Mesendoderm (in vitro differentiated cells): ENCODE results near the gene TNS1.

Experiments
- DNase-seq: peaks from one replicate; pipeline ENCODE4 v3.0.0; 2013
- H2AK5ac ChIP-seq: 2 replicates; pipeline ENCODE4 v1.6.1; 2013; ENCODE audit warnings: low read length, inconsistent platforms
- H2BK120ac ChIP-seq: 2 replicates; pipeline ENCODE4 v1.6.1; 2013; ENCODE audit warnings: low read depth, mild to moderate bottlenecking, low read length, moderate library complexity, mixed read lengths
- H2BK15ac ChIP-seq: replicated peaks from 2 replicates; pipeline ENCODE4 v1.6.1; 2013; ENCODE audit warnings: low read depth, mild to moderate bottlenecking, moderate library complexity
- H2BK5ac ChIP-seq: 2 replicates; pipeline ENCODE4 v1.6.1; 2013; ENCODE audit warnings: low read length, inconsistent platforms
- H3K18ac ChIP-seq: 2 replicates; pipeline ENCODE4 v1.6.1; 2013; ENCODE audit warnings: mild to moderate bottlenecking, low read length, mixed read lengths
- H3K23ac ChIP-seq: one replicate; pipeline ENCODE4 v1.6.1; 2013; ENCODE audit warnings: low read length
- H3K27ac ChIP-seq: 2 replicates; pipeline ENCODE4 v1.5.1; 2013; ENCODE audit warnings: low read depth, mild to moderate bottlenecking, inconsistent platforms, low read length, moderate library complexity
- H3K27me3 ChIP-seq: 2 replicates; pipeline ENCODE4 v1.6.1; 2013; ENCODE audit warnings: low read length, control low read depth, mild to moderate bottlenecking, inconsistent platforms; ENCODE audit not compliant: insufficient read depth, poor library complexity
- H3K36me3 ChIP-seq: 2 replicates; pipeline ENCODE4 v1.6.1; 2013; ENCODE audit warnings: low read length, inconsistent platforms; ENCODE audit not compliant: control insufficient read depth, insufficient read depth
- H3K4ac ChIP-seq: one replicate; pipeline ENCODE4 v1.6.1; 2013; ENCODE audit warnings: low read depth, mild to moderate bottlenecking, low read length, moderate library complexity
- H3K4me1 ChIP-seq: 2 replicates; pipeline ENCODE4 v1.6.1; 2013; ENCODE audit warnings: low read depth, low read length, inconsistent platforms; ENCODE audit not compliant: control insufficient read depth
- H3K4me2 ChIP-seq: 2 replicates; pipeline ENCODE4 v1.6.1; 2013; ENCODE audit warnings: low read length
- H3K4me3 ChIP-seq: 2 replicates; pipeline ENCODE4 v1.5.1; 2013; ENCODE audit warnings: mild to moderate bottlenecking, low read length
- H3K56ac ChIP-seq: one replicate; pipeline ENCODE4 v1.6.1; 2013; ENCODE audit warnings: low read length
- H3K79me1 ChIP-seq: 2 replicates; pipeline ENCODE4 v1.6.1; 2013; ENCODE audit warnings: low read length, inconsistent platforms
- H3K79me2 ChIP-seq: 2 replicates; pipeline ENCODE4 v1.6.1; 2013; ENCODE audit warnings: mild to moderate bottlenecking, low read length; ENCODE audit not compliant: control insufficient read depth, insufficient read depth
- H3K9ac ChIP-seq: 2 replicates; pipeline ENCODE4 v1.6.1; 2013; ENCODE audit warnings: low read length, inconsistent platforms
- H4K5ac ChIP-seq: one replicate; pipeline ENCODE4 v1.6.1; 2013; ENCODE audit warnings: low read length
- H4K8ac ChIP-seq: one replicate; pipeline ENCODE4 v1.6.1; 2013; ENCODE audit warnings: low read depth, mild to moderate bottlenecking, control low read depth, low read length, moderate library complexity
- WGBS: extraction: QIAGEN DNeasy Blood & Tissue Kit; methylation state at CpG from one replicate; pipeline ENCODE4 v1.1.7; 2013; ENCODE audit warnings: low lambda C conversion rate, missing lambda C conversion rate; ENCODE audit not compliant: insufficient coverage; ENCODE audit errors: extremely low coverage; 5-methylcytosine and 5-hydroxymethylcytosine counted together

TNS1 gene

GRCh38 chr2:217876253-217876570 lies 126.6 kb downstream of the TNS1 start:
- Histone ChIP-seq H3K4me1 (no peaks in the 10 kb centered on the region), H3K4me3 (no peak overlapping the region), H4K8ac (no peak overlapping the region), H2BK15ac (no peak overlapping the region), H3K23ac (no peak overlapping the region), H3K9ac (no peak overlapping the region), H3K4ac (no peak overlapping the region), H4K5ac (no peak overlapping the region), H3K56ac (no peak overlapping the region), H2BK120ac (no peak overlapping the region), H3K36me3 (no peaks in the 10 kb centered on the region), H2BK5ac (no peak overlapping the region), H3K79me2 (no peaks in the 10 kb centered on the region), H3K27ac (no peak overlapping the region), H2AK5ac (no peak overlapping the region), H3K4me2 (no peak overlapping the region), H3K18ac (no peak overlapping the region), H3K27me3 (no peaks in the 10 kb centered on the region), H3K79me1 (no peaks in the 10 kb centered on the region)
- WGBS = no CpG with 5 or more reads among the region's 4 CpGs
- no peak for DNase-seq

DNA sequence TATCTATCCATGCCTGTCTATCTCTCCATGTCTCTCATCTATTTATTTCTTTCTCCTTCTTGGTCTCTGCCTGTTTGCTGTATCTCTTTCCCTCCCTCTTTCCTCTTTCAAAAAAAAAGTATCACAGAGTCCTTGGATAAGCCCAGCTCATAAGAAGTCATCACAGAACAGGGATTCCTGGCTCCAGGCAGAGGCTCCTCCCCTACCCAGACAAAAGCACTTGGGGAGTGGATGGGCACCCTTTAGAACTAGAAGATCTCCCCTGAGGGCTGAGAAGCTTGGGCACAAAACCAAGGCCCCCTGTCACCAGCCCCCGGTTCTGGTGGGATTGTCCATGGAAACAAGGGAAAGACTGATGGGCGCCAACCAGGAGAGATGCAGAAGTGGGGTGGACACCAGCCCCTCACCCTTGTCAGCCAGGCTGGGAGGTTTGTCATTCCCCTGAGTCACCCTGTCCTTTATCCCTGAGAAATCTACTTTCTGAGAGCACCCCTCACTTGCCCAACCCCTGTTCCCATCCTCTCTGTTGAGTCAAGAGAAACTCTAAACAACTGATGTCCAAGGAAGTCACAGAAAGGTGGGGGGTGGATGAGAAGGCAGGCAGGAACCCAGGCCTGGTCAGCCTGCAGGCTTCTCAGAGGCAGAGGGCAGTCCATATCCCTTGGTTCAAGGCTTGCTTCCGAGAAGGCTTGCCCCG lies 127.1 kb downstream of the TNS1 start:
- H3K4me1 ChIP-seq = no peaks in the 10 kb centered on the region
- H3K23ac ChIP-seq = no peak overlapping the region
- H2BK120ac ChIP-seq = no peak overlapping the region
- WGBS = no CpG with 5 or more reads among the region's 4 CpGs
- no peak overlapping the region for H2BK5ac ChIP-seq
- no peak overlapping the region for H3K27ac ChIP-seq
- H3K79me2 ChIP-seq = no peaks in the 10 kb centered on the region
- no peak overlapping the region for H2AK5ac ChIP-seq
- no peak overlapping the region for H3K4me2 ChIP-seq
- no peaks in the 10 kb centered on the region for H3K36me3 ChIP-seq
- no peak for DNase-seq
- no peak overlapping the region for H4K8ac ChIP-seq
- H3K18ac ChIP-seq = no peak overlapping the region
- H3K79me1 ChIP-seq = no peaks in the 10 kb centered on the region
- H2BK15ac ChIP-seq = no peak overlapping the region
- no peak overlapping the region for H3K4me3 ChIP-seq
- no peak overlapping the region for H3K4ac ChIP-seq
- H3K27me3 ChIP-seq = no peaks in the 10 kb centered on the region
- no peak overlapping the region for H3K9ac ChIP-seq
- H3K56ac ChIP-seq = no peak overlapping the region
- H4K5ac ChIP-seq = no peak overlapping the region

DNA sequence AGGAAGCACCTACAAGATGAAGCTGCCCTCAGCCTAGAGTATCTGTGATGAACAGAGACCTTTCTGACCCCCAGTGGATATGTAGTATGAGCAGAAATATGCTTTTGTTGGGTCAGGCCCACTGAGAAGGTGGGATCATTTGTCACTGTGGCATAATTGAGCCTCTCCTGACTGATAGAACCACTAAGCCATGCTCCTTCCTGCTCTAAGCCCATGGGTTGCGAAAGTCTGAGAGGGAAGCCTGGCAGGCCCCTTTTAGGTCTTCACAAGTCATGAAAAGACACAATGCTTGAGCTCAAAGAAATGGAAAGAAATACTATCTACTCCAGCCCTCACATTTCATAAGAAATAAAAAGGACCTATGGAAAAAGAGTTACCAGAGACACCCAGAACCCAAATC lies 127.7 kb downstream of the TNS1 start:
- no peaks in the 10 kb centered on the region for H3K79me1 ChIP-seq
- no CpG with 5 or more reads among the region's 1 CpG for WGBS
- H2BK5ac ChIP-seq = no peak overlapping the region
- H4K8ac ChIP-seq = no peak overlapping the region
- H3K56ac ChIP-seq = no peak overlapping the region
- H2BK15ac ChIP-seq = no peak overlapping the region
- no peak overlapping the region for H3K9ac ChIP-seq
- DNase-seq = no peak
- no peak overlapping the region for H2BK120ac ChIP-seq
- no peaks in the 10 kb centered on the region for H3K79me2 ChIP-seq
- H3K4ac ChIP-seq = no peak overlapping the region
- no peak overlapping the region for H3K4me2 ChIP-seq
- no peak overlapping the region for H3K18ac ChIP-seq
- H3K4me1 ChIP-seq = no peaks in the 10 kb centered on the region
- no peak overlapping the region for H4K5ac ChIP-seq
- H3K4me3 ChIP-seq = no peak overlapping the region
- no peak overlapping the region for H2AK5ac ChIP-seq
- H3K27me3 ChIP-seq = no peaks in the 10 kb centered on the region
- no peaks in the 10 kb centered on the region for H3K36me3 ChIP-seq
- H3K23ac ChIP-seq = no peak overlapping the region
- no peak overlapping the region for H3K27ac ChIP-seq

- Histone ChIP-seq H3K36me3 (no peaks in the 10 kb centered on the region), H3K56ac (no peak overlapping the region)
- no CpG with 5 or more reads among the region's 8 CpGs for WGBS
These were observed 129.4 kb downstream of the TNS1 start for GRCh38 chr2:217873371-217873770.

DNA sequence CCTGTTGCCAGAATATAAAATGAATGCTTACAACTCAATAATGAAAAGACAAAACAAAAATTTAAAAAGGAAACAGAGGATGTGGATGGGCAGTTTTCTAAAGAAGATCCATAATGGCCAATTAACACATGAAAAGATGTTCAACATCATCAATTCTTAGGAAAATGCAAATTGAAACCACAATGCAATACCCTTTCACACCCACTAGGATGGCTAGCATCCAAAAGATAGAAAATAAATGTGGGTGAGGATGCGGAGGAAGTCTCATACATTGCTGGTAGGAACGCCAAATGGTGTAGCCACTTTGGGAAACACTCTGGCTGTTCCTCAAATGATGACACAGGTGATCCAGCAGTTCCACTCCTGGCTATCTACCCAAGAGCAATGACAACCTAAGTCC lies 130.5 kb downstream of the TNS1 start:
- Histone ChIP-seq H3K4me2 (no peak overlapping the region), H3K56ac (no peak overlapping the region), H3K18ac (no peak overlapping the region), H2AK5ac (no peak overlapping the region), H3K79me1 (no peaks in the 10 kb centered on the region), H3K4me3 (no peak overlapping the region), H4K5ac (no peak overlapping the region), H4K8ac (no peak overlapping the region), H3K4ac (no peak overlapping the region), H3K4me1 (no peaks in the 10 kb centered on the region), H2BK5ac (no peak overlapping the region), H2BK120ac (no peak overlapping the region), H2BK15ac (no peak overlapping the region), H3K79me2 (no peaks in the 10 kb centered on the region), H3K27me3 (no peaks in the 10 kb centered on the region), H3K9ac (no peak overlapping the region), H3K27ac (no peak overlapping the region), H3K36me3 (no peaks in the 10 kb centered on the region), H3K23ac (no peak overlapping the region)
- DNase-seq = no peak
- no CpG with 5 or more reads among the region's 2 CpGs for WGBS

More at GRCh38 chr2:217873371-217873770, 129.4 kb downstream of the TNS1 start:
- Histone ChIP-seq H2BK120ac (no peak overlapping the region), H3K27me3 (no peaks in the 10 kb centered on the region), H3K23ac (no peak overlapping the region), H3K4me2 (no peak overlapping the region), H3K18ac (no peak overlapping the region), H3K27ac (no peak overlapping the region), H2AK5ac (no peak overlapping the region), H2BK5ac (no peak overlapping the region), H3K79me2 (no peaks in the 10 kb centered on the region), H3K9ac (no peak overlapping the region), H2BK15ac (no peak overlapping the region), H4K8ac (no peak overlapping the region), H3K4me1 (no peaks in the 10 kb centered on the region), H4K5ac (no peak overlapping the region), H3K79me1 (no peaks in the 10 kb centered on the region), H3K4ac (no peak overlapping the region), H3K4me3 (no peak overlapping the region)
- peak; percentile 16 for DNase-seq

DNA sequence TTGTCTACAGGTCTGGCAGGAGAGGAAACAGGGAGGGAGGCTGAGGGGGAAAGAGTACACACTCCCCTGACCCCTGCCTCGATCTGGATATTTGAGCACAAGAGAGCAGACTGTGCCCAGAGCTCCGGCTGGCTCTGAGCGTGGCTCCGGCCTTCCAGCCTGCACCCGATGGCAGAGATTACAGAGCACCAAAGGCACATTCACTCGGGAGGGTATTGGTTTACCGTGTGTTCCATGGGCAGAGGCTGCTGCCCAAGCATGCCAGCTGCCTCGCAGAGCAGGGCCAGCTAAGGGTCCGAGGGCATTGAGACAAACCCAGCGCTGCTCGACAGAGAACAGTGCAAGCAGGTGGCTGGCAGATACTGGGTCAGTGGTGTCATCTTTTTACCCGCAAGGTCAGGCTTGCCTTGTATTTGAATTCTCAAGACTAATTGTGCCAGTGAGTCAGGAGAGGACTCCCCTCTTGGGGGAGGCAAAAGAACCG lies 132.2 kb downstream of the TNS1 start:
- H3K27ac ChIP-seq = no peak overlapping the region
- no peaks in the 10 kb centered on the region for H3K27me3 ChIP-seq
- H2BK15ac ChIP-seq = no peak overlapping the region
- no peaks in the 10 kb centered on the region for H3K4me1 ChIP-seq
- no peak overlapping the region for H2BK5ac ChIP-seq
- H3K23ac ChIP-seq = no peak overlapping the region
- no peak for DNase-seq
- H3K4ac ChIP-seq = no peak overlapping the region
- no peak overlapping the region for H2AK5ac ChIP-seq
- no peak overlapping the region for H3K18ac ChIP-seq
- H3K36me3 ChIP-seq = no peaks in the 10 kb centered on the region
- H4K5ac ChIP-seq = no peak overlapping the region
- H3K4me2 ChIP-seq = no peak overlapping the region
- no peak overlapping the region for H2BK120ac ChIP-seq
- no peak overlapping the region for H3K56ac ChIP-seq
- no peaks in the 10 kb centered on the region for H3K79me1 ChIP-seq
- H3K79me2 ChIP-seq = no peaks in the 10 kb centered on the region
- H4K8ac ChIP-seq = no peak overlapping the region
- H3K9ac ChIP-seq = no peak overlapping the region
- WGBS = no CpG with 5 or more reads among the region's 13 CpGs
- H3K4me3 ChIP-seq = no peak overlapping the region
